NCI-H187 treated with DMSO at 0.1 percent for 48 hours (cell line): ENCODE measurements around the gene MCL1.
"Not testable (repeated sequence)": the region's sequence is repeated elsewhere in the genome, so short reads cannot be mapped to it uniquely, and the experiment has no call there.

ENCODE experiments used
- DNase-seq: peaks from one replicate; lab custom pipeline; 2025; lab: John Stamatoyannopoulos, UW

Gene MCL1

GRCh38 chr1:150568594-150568966 is 10.8 kb downstream of the MCL1 start:
- DNase-seq: no peak

GRCh38 chr1:150567717-150568593 is 11.5 kb downstream of the MCL1 start:
- DNase-seq: no peak

GRCh38 chr1:150567341-150567716 is 12.1 kb downstream of the MCL1 start:
- DNase-seq: no peak

GRCh38 chr1:150566589-150567340 is 12.6 kb downstream of the MCL1 start:
- no peak for DNase-seq

- DNase-seq: not testable (repeated sequence)
Observed at GRCh38 chr1:150565240-150565991, 14.0 kb downstream of the MCL1 start.

GRCh38 chr1:150564051-150564991 is 15.1 kb downstream of the MCL1 start:
- DNase-seq: no peak

- DNase-seq: no peak
Observed at GRCh38 chr1:150563340-150564038, 15.9 kb downstream of the MCL1 start.

- no peak for DNase-seq
Observed at GRCh38 chr1:150562446-150563339, 16.7 kb downstream of the MCL1 start.

- no peak for DNase-seq
Observed at GRCh38 chr1:150561974-150562445, 17.4 kb downstream of the MCL1 start.

- no peak for DNase-seq
Observed at GRCh38 chr1:150561254-150561973, 18.0 kb downstream of the MCL1 start.

- DNase-seq: peak; percentile 50
Observed at GRCh38 chr1:150560576-150561253, 18.7 kb downstream of the MCL1 start.

GRCh38 chr1:150560011-150560438 is 19.4 kb downstream of the MCL1 start:
- DNase-seq: peak; percentile 35

- DNase-seq: no peak
Observed at GRCh38 chr1:150559656-150560010, 19.8 kb downstream of the MCL1 start.

- no peak for DNase-seq
Observed at GRCh38 chr1:150558761-150559655, 20.4 kb downstream of the MCL1 start.

- no peak for DNase-seq
Observed at GRCh38 chr1:150558303-150558704, 21.1 kb downstream of the MCL1 start.

GRCh38 chr1:150557813-150558212 is 21.6 kb downstream of the MCL1 start:
- no peak for DNase-seq

- no peak for DNase-seq
Observed at GRCh38 chr1:150557065-150557600, 22.3 kb downstream of the MCL1 start.
